DMS153 treated with DMSO at 0.1 percent for 48 hours (cell line): ENCODE data around the gene GALNT16.

ENCODE experiments used
- DNase-seq: peaks from one replicate; lab custom pipeline; 2025; ENCODE audit not compliant: unreplicated experiment; lab: John Stamatoyannopoulos, UW

GALNT16 gene

GRCh38 chr14:69333791-69334337 lies 73.9 kb downstream of the GALNT16 start:
- DNase-seq: no peak

- DNase-seq: no peak
Measured at GRCh38 chr14:69334576-69334975, 74.6 kb downstream of the GALNT16 start.

DNA sequence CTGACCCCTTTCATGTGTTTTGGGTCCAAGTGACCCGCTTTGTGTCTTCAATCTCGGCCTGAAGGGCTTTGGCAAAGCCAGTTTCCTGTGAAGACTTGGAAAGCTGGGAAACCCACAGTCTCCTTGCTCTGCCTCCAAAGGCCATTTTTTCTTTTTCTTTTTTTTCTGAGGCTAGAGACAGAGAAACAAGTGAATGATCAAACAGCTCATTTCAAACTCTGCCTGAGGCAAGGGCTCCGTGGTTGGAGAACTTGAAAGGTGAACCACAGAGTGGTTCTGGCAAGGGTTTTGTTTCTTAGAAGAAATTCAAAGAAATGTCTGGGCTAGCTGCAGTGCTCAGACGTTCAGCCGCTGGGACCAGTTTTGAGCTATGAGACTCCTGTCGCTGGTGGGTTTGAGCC lies 75.4 kb downstream of the GALNT16 start:
- no peak for DNase-seq

GRCh38 chr14:69337984-69338383 lies 78.0 kb downstream of the GALNT16 start:
- no peak for DNase-seq

DNA sequence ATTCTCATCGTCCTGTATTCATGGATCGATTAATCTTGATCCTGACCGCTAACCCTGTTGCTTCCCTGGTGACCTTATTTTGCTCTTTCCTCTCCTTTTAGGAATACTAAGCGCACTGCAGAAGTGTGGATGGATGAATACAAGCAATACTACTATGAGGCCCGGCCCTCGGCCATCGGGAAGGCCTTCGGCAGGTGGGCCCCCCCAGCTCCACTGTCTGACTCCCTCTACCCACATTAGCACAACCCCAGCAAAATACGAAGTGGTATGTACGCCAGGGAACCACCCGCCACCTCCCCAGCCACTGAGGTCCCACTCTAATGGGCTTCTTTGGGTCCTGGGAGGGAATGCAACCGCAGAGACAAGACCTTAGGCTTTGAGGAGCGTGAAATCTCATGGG lies 79.5 kb downstream of the GALNT16 start:
- no peak for DNase-seq

GRCh38 chr14:69342928-69343525 lies 83.1 kb downstream of the GALNT16 start:
- DNase-seq: no peak

GRCh38 chr14:69344171-69344570 lies 84.2 kb downstream of the GALNT16 start:
- no peak for DNase-seq

DNA sequence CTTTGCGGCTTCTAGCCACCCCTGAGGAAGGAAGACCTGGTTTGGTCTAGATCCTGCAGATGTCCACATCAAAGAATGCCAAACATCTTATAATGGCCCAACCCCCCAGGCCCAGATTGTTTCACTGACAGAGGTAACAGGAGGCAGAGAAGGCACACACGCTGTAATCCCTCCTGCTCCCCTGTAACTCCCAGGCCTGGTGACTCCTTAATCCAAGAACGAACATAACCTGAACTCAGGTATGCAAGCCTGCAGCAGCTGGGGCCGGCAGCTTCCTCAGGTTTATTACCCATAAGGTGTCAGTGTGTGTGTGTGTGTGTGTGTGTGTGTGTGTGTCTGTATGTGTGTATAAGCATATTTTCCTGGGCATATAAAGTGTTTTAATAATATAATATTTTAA lies 85.4 kb downstream of the GALNT16 start:
- DNase-seq: no peak

GRCh38 chr14:69346710-69347109 lies 86.8 kb downstream of the GALNT16 start:
- no peak for DNase-seq

- no peak for DNase-seq
Measured at GRCh38 chr14:69349091-69349777, 89.3 kb downstream of the GALNT16 start.

DNA sequence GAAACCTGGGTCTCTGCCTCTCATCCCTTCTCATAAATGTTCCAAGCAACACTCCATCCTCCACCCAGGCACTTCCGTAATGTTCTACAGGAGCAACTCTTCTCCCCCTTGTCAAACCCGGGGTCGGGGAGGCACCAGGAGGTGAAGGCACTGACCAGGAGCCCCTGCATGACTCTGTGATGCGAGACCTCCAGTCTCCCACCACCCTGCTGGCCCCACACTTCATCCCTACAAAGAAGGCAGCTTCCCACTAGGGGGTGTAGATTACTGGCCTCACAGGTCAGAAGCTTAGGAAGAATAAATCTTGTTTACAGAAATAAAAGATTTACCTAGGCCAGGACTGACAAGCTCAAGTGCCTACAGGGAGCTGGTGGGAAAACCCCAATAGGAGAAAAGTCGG lies 90.9 kb downstream of the GALNT16 start:
- no peak for DNase-seq

- no peak for DNase-seq
Measured at GRCh38 chr14:69351385-69351784, 91.4 kb downstream of the GALNT16 start.

DNA sequence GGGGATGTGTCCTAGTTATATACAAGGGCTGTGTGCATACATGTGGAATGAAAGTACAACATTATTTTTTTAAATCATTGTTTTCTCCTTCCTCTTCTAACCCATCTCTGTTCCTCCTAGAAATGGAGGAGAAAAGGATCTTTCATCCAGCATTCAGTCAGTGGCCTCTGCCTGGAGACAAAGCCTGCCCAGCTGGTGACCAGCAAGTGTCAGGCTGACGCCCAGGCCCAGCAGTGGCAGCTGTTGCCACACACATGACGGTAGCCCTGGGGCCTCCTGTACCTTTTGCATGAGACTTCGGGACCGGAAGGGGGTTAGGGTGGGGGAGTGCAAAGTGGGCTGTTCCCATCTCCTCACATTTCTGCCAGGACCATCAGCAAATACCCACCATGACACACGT lies 92.0 kb downstream of the GALNT16 start:
- DNase-seq: no peak

- DNase-seq: no peak
Measured at GRCh38 chr14:69353168-69353567, 93.2 kb downstream of the GALNT16 start.

- DNase-seq: no peak
Measured at GRCh38 chr14:69354383-69355153, 94.6 kb downstream of the GALNT16 start.

GRCh38 chr14:69355154-69355597 lies 95.2 kb downstream of the GALNT16 start:
- no peak for DNase-seq

DNA sequence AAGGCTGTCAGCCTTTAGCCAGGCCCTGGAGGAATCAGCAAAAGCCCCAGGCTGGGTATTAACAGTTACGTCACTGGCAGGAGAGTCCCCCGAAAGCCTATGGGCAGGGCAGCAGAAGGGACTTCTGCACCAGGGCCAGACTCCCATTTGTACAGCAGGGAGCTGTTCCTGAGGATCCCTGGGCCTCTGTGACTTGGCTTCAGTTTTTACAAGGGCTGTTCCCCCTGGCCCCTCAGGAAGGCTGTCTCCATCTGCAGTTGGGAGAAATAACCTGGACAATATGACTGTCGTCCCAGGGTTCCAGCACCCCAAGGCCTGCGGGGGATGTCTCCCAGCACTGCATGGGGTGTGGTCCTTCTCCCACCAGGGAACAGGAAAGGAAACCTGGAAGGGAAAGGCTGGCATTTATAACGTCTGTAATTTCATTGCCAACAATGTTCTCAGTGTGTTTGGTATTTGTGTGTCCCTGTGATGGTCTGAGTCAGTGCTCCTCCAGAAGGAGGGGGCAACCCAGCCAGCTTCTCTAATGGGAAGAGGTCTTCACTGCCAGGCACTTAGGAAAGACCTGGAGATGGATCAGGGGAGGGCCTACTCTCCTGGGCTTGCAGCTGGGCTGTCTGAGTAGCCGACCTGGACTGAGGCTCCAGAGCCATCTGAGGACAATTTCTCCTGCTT lies 95.8 kb downstream of the GALNT16 start:
- DNase-seq: no peak

DNA sequence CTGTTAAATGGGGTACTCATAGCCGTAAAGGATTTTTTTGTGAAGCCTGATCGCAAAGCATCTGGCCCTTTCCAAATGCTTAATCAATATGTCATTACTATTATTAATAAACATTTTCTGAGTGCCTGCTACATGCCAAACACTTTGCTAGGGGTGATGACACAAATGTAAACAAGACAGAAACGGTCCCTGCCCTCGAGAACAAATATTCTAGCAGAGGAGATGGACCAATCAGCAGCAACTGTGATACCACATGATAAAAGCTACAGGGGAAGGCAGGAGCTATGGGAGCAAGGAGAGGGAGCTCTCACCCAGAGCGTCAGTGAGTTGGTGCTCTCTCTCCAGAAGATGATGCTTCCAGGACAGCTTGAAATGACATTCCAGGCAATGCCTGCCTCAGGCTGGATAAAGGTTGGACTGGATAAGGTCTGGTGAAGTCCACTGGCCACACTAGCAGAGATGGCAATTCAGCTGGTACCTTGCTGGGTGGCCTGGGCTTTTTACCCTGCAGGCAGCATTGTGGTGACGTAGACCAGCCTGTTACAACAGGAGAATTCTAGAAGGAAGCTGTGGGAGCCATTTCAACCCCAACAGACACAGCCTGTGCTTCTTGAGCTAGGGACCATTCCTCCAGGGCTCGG lies 97.1 kb downstream of the GALNT16 start:
- no peak for DNase-seq

GRCh38 chr14:69357544-69358200 lies 97.7 kb downstream of the GALNT16 start:
- DNase-seq: no peak

DNA sequence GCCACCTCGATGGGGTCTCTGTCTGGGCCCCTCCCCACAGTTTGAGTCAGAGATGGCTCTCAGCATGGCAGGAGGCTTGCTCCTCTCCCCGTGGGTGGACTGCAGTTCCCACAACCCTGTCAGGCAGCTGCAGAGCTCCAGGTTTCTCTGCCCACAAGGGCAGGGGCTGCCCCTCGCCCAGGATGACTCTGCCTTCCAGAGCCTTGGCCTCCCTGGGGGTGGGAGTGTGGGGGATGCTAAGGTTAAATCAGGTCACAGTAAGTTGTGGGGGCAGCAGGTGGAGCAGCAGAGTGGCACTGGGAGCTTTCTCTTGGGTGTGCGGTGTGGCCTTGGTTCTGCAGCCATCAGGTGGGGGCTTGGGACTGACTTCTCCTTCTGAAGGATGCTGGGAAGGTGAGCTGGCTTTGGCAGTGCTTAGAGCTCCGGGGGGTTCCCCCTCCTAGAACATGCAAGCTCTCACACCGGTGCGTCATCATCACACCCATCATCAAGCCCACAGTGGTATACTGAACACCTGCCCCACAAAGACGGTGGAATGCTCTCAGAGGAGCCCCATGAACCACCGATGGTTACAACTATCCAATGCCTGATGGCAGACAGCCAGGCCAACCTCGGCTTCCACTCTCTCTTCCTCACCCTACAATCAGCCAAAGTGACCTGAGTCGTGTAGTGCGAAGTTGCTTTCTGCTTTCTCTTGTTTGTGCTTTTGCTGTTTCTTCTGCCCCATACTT lies 98.4 kb downstream of the GALNT16 start:
- no peak for DNase-seq
